ENCODE results near the gene IPO9. TPM values are rescaled to one million over a fixed set of nuclear protein-coding genes. Genes with fewer than 3 reads are reported as not detected.

Gene IPO9
- total RNA-seq, 1 experiment from 2014 or later = 106 TPM

DNA sequence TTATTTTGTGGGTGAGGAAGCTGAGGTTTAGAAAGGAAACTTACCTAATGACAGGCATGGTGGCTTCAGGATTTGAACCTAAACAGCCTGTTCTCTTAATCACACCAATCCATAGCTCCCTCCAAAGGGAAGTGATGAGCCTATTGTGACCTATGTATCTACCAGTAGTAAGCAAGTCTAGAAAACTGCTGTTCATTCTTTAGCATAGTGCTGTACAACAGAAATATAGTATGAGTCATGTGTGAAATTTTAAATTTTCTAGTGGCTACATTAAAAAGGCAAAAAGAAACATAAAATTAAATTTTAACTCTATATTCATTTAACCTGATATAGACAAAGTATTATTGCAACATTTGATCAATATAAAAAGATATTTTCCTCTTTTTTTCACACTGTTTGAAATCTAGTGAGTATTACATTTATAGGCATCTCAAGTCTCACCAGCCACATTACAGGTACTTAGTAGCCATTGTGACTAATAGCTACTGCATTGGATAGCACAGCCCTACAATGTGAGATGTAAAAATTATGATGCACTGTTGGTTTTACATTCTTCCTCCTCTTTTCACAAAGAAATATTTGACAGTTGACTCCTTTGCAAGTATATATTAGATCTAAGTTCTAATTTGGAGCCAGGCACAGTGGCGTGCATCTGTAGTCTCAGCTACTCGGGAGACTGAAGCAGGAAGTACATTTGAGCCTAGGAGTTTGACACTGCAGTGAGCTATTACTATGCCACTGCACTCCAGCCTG is 16.6 kb downstream of the IPO9 start:
- ATAC-seq = peak; percentile 68; the same call in 1 of the 2 replicates
- ChIA-PET POLR2A (interaction anchor here (0.7 kb wide), 2 partner anchors 23 to 246 kb away, joined by 4 to 10 read pairs; no protein-coding TSS in a partner anchor), CTCF (interaction anchor here (0.5 kb wide), 1 partner anchor 277 kb away, joined by 3 read pairs; the partner anchor contains the start of gene GPR37L1)
- H3K36me3 ChIP-seq (ENCODE audit: control insufficient read depth, insufficient read depth, low read length) = peaks cover 13% of the 10 kb centered on the region; the same call in 1 of the 2 replicates
- H3K4me1 ChIP-seq (ENCODE audit: control insufficient read depth, insufficient read depth, low read length) = no peaks in the 10 kb centered on the region
- H3K27ac ChIP-seq (ENCODE audit: low read length) = no peak overlapping the region
- H3K27me3 ChIP-seq (ENCODE audit: control insufficient read depth, insufficient read depth, low read length) = no peaks in the 10 kb centered on the region
- in situ Hi-C loops (cut with HindIII; ENCODE audit: low pct_unique_long_range_greater_than_20kb, low sequenced_read_pairs) = no loop called here
- H3K4me3 ChIP-seq (ENCODE audit: low read depth in 2 of 2, low read length in 2 of 2) = no peak overlapping the region
- no peaks in the 10 kb centered on the region for H3K9me3 ChIP-seq (ENCODE audit: control insufficient read depth, insufficient read depth, low read depth, low read length)
- no peak for DNase-seq (ENCODE audit: low read depth, low spot score)
- TF ChIP-seq SIN3A (IDR thresholded peaks at IDR 0.05; ENCODE audit: borderline replicate concordance, insufficient read depth, low read depth, low read length) = no peak
- no peak for TF ChIP-seq POLR2AphosphoS5 (IDR thresholded peaks at IDR 0.05; ENCODE audit: low read depth, low read length)
- TF ChIP-seq, protein P1, sequence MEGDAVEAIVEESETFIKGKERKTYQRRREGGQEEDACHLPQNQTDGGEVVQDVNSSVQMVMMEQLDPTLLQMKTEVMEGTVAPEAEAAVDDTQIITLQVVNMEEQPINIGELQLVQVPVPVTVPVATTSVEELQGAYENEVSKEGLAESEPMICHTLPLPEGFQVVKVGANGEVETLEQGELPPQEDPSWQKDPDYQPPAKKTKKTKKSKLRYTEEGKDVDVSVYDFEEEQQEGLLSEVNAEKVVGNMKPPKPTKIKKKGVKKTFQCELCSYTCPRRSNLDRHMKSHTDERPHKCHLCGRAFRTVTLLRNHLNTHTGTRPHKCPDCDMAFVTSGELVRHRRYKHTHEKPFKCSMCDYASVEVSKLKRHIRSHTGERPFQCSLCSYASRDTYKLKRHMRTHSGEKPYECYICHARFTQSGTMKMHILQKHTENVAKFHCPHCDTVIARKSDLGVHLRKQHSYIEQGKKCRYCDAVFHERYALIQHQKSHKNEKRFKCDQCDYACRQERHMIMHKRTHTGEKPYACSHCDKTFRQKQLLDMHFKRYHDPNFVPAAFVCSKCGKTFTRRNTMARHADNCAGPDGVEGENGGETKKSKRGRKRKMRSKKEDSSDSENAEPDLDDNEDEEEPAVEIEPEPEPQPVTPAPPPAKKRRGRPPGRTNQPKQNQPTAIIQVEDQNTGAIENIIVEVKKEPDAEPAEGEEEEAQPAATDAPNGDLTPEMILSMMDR (IDR thresholded peaks at IDR 0.05) = no peak
- TF ChIP-seq, protein P2, sequence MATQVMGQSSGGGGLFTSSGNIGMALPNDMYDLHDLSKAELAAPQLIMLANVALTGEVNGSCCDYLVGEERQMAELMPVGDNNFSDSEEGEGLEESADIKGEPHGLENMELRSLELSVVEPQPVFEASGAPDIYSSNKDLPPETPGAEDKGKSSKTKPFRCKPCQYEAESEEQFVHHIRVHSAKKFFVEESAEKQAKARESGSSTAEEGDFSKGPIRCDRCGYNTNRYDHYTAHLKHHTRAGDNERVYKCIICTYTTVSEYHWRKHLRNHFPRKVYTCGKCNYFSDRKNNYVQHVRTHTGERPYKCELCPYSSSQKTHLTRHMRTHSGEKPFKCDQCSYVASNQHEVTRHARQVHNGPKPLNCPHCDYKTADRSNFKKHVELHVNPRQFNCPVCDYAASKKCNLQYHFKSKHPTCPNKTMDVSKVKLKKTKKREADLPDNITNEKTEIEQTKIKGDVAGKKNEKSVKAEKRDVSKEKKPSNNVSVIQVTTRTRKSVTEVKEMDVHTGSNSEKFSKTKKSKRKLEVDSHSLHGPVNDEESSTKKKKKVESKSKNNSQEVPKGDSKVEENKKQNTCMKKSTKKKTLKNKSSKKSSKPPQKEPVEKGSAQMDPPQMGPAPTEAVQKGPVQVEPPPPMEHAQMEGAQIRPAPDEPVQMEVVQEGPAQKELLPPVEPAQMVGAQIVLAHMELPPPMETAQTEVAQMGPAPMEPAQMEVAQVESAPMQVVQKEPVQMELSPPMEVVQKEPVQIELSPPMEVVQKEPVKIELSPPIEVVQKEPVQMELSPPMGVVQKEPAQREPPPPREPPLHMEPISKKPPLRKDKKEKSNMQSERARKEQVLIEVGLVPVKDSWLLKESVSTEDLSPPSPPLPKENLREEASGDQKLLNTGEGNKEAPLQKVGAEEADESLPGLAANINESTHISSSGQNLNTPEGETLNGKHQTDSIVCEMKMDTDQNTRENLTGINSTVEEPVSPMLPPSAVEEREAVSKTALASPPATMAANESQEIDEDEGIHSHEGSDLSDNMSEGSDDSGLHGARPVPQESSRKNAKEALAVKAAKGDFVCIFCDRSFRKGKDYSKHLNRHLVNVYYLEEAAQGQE (IDR thresholded peaks at IDR 0.05; ENCODE audit: insufficient read depth in 1 of 2, low read depth in 2 of 2, low read length in 1 of 2) = no peak
- TF ChIP-seq TCF7L2 (IDR thresholded peaks at IDR 0.05; ENCODE audit: low read depth, low read length) = no peak
- intact Hi-C loops (cut with micrococcal nuclease; ENCODE audit: unreplicated experiment) = no loop called here
- BruUV-seq (replicated peaks) = no TSS peak

DNA sequence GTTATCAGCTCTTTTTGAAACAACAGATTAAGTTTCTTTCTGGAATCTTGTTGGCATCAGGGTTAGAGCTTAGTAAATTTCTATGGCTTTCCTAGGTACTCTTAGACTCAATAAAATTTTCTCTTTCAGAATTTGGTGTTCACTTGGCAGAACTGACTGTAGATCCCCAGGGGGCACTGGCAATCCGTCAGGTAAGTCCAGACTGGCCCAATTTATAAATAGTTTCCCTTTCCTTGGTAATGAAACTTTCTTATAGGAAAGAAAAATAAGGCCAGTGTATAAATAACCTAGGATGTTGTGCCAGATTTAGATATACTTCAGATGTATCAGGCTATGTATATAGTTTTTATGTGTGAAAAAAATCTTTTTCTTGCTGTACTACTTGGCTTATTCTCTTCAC is 18.2 kb downstream of the IPO9 start:
- Histone ChIP-seq H3K27me3 (ENCODE audit: control insufficient read depth, insufficient read depth, low read length) (no peaks in the 10 kb centered on the region), H3K9me3 (ENCODE audit: control insufficient read depth, insufficient read depth, low read depth, low read length) (no peaks in the 10 kb centered on the region), H3K36me3 (ENCODE audit: control insufficient read depth, insufficient read depth, low read length) (peaks cover 26% of the 10 kb centered on the region), H3K4me3 (ENCODE audit: low read depth in 2 of 2, low read length in 2 of 2) (no peak overlapping the region), H3K27ac (ENCODE audit: low read length) (no peak overlapping the region), H3K4me1 (ENCODE audit: control insufficient read depth, insufficient read depth, low read length) (no peaks in the 10 kb centered on the region)
- in situ Hi-C loops (cut with HindIII; ENCODE audit: low pct_unique_long_range_greater_than_20kb, low sequenced_read_pairs) (no loop called here), intact Hi-C loops (cut with micrococcal nuclease; ENCODE audit: unreplicated experiment) (no loop called here)
- ChIA-PET POLR2A (no interaction called here), CTCF (no interaction called here)
- DNase-seq (ENCODE audit: low read depth, low spot score) (no peak), ATAC-seq (no peak)
- no TSS peak for BruUV-seq (replicated peaks)
- TF ChIP-seq, protein P1 (IDR thresholded peaks at IDR 0.05) = no peak
- TF ChIP-seq POLR2AphosphoS5 (IDR thresholded peaks at IDR 0.05; ENCODE audit: low read depth, low read length) = no peak
- no peak for TF ChIP-seq SIN3A (IDR thresholded peaks at IDR 0.05; ENCODE audit: borderline replicate concordance, insufficient read depth, low read depth, low read length)
- TF ChIP-seq, protein P2 (IDR thresholded peaks at IDR 0.05; ENCODE audit: insufficient read depth in 1 of 2, low read depth in 2 of 2, low read length in 1 of 2) = no peak
- no peak for TF ChIP-seq TCF7L2 (IDR thresholded peaks at IDR 0.05; ENCODE audit: low read depth, low read length)
